Right atrium auricular region (tissue), 2 donors: ENCODE results near the gene BCORL1. TPM values are rescaled to one million over a fixed set of nuclear protein-coding genes. Genes with fewer than 3 reads are reported as not detected.

Experiments used
- DNase-seq: peaks from one replicate; pipeline ENCODE4 v3.0.0-alpha.2; 2019; ENCODE audit warnings: low spot score
- H3K27ac ChIP-seq, 2 donors: fragments of 200-600 bp; sonication (generic); 1 replicate in 1 of 2; 2 replicates in 1 of 2; pipeline ENCODE4 v1.5.1; 2016 to 2019
- H3K27me3 ChIP-seq, 2 donors: fragments of 200-600 bp; sonication (generic); one replicate each; pipeline versions ENCODE4 v1.5.1 to v1.6.0; 2017 to 2019
- H3K36me3 ChIP-seq: fragments of 200-600 bp; sonication (generic); one replicate; pipeline ENCODE4 v1.5.1; 2016
- H3K4me1 ChIP-seq, 2 donors: fragments of 200-600 bp; sonication (generic); one replicate each; pipeline versions ENCODE4 v1.5.1 to v1.6.0; 2017 to 2019
- H3K4me3 ChIP-seq, 2 donors: fragments of 200-600 bp; sonication (generic); 1 replicate in 1 of 2; 2 replicates in 1 of 2; pipeline ENCODE4 v1.5.1; 2017 to 2019; ENCODE audit warnings: mild to moderate bottlenecking in 1 of 2, moderate library complexity in 1 of 2
- H3K9me3 ChIP-seq, 2 donors: fragments of 200-600 bp; sonication (generic); one replicate each; pipeline ENCODE4 v1.5.1; 2019
- total RNA-seq, 2 donors: library from RNA; depleted of rRNA; stranded (reverse); fragments of >200 nt; gene quantifications; one replicate each; pipeline ENCODE4 v1.1.0, GENCODE V29; 2016
- TF ChIP-seq, protein P1 (sequence below), 2 donors: fragments of 200-600 bp; sonication (generic); IDR thresholded peaks; one replicate each; pipeline ENCODE4 v1.5.1; 2019; ENCODE audit warnings: antibody characterized with exemption in 2 of 2

The BCORL1 gene
- total RNA-seq, 2 donors from 2014 or later: 3.1 to 7.5 TPM

DNA sequence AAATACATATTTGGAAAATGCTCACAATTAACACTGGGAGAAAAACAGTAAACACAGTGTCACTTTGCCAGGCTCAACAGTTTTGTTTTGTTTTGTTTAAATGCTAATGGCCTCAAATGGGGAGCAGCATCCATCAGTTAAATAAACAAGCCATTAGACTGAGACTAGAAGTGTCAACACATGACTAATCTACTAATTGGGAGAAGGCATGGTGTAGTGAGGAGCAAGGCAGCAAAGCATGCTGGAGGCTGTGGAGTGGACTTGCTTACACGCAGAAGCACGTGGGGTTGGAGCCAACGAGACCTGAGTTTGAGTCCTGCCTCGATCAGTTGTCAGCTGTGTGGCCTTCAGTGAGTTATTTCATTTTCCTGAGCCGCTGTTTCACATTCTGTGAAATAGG is 47.5 kb upstream of the BCORL1 start:
- DNase-seq: no peak
- Histone ChIP-seq H3K36me3 (no peaks in the 10 kb centered on the region), H3K27me3 (no peaks in the 10 kb centered on the region), H3K4me3 (no peak overlapping the region), H3K27ac (no peak overlapping the region), H3K4me1 (no peaks in the 10 kb centered on the region), H3K9me3 (no peaks in the 10 kb centered on the region)
- TF ChIP-seq, protein P1, sequence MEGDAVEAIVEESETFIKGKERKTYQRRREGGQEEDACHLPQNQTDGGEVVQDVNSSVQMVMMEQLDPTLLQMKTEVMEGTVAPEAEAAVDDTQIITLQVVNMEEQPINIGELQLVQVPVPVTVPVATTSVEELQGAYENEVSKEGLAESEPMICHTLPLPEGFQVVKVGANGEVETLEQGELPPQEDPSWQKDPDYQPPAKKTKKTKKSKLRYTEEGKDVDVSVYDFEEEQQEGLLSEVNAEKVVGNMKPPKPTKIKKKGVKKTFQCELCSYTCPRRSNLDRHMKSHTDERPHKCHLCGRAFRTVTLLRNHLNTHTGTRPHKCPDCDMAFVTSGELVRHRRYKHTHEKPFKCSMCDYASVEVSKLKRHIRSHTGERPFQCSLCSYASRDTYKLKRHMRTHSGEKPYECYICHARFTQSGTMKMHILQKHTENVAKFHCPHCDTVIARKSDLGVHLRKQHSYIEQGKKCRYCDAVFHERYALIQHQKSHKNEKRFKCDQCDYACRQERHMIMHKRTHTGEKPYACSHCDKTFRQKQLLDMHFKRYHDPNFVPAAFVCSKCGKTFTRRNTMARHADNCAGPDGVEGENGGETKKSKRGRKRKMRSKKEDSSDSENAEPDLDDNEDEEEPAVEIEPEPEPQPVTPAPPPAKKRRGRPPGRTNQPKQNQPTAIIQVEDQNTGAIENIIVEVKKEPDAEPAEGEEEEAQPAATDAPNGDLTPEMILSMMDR (IDR thresholded peaks at IDR 0.05): no peak

DNA sequence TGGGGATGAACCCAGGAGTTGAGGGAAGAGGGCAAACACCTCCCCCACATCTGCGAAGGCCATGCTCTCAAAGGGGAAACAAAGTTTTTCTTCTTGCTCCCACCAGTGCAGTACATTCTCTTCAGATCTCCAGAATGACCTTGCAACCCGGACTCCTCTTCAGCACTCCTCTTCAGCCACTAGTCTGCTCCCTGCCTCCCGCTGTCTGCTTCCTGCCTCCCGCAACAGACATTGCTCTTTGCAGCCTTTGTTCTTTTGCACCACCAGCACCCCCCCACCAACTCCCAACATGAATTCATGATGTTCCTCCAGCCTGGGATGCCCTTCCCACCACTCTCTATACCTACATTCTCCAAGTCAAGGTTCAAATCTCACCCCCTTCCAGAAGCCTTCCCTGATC is 44.4 kb upstream of the BCORL1 start:
- Histone ChIP-seq H3K4me1 (no peaks in the 10 kb centered on the region), H3K27ac (no peak overlapping the region), H3K9me3 (no peaks in the 10 kb centered on the region), H3K4me3 (no peak overlapping the region), H3K27me3 (no peaks in the 10 kb centered on the region), H3K36me3 (no peaks in the 10 kb centered on the region)
- no peak for DNase-seq
- TF ChIP-seq, protein P1 (IDR thresholded peaks at IDR 0.05): no peak

DNA sequence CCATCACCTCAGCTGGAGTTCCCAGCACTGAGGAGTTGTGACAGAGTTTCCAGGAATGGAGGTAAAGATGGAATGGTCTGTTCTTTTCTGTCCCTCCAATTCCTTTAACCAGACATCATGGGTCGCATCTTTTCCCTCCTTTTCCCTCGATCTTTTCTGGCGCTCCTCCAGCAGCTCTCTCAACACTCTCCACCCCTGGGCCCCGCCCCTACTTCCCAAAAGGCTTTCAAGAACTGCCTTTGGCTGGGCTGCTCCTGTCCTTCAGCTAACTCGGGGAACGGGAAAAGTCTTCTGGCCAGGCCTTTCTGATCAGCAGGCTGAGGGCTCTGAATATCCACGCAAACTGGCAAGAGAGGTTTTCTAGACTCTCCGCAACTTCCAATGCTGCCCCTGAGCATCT is 42.4 kb upstream of the BCORL1 start:
- Histone ChIP-seq H3K4me1 (no peaks in the 10 kb centered on the region), H3K36me3 (no peaks in the 10 kb centered on the region), H3K4me3 (no peak overlapping the region), H3K27ac (no peak overlapping the region), H3K9me3 (no peaks in the 10 kb centered on the region), H3K27me3 (no peaks in the 10 kb centered on the region)
- TF ChIP-seq, protein P1 (IDR thresholded peaks at IDR 0.05): no peak
- no peak for DNase-seq

DNA sequence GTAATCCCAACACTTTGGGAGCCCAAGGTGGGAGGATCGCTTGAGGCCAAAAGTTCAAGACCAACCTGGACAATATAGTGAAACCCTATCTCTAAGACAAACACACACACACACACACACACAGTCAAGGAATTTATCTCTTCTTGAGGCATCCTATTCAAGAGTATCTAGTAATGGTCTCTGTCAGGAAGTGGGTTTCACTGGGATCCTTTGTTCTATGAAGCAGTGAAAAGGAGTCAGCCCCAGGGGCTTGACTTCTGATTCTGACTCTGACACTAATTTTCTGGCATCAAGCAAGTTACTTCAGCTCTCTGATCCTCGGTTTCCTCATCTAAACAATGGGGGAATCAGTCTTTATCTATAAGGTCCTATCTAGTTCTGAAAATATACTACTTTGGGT is 41.7 kb upstream of the BCORL1 start:
- DNase-seq: no peak
- Histone ChIP-seq H3K4me3 (no peak overlapping the region), H3K36me3 (no peaks in the 10 kb centered on the region), H3K27me3 (no peaks in the 10 kb centered on the region), H3K27ac (no peak overlapping the region), H3K4me1 (no peaks in the 10 kb centered on the region), H3K9me3 (no peaks in the 10 kb centered on the region)
- TF ChIP-seq, protein P1 (IDR thresholded peaks at IDR 0.05): no peak

DNA sequence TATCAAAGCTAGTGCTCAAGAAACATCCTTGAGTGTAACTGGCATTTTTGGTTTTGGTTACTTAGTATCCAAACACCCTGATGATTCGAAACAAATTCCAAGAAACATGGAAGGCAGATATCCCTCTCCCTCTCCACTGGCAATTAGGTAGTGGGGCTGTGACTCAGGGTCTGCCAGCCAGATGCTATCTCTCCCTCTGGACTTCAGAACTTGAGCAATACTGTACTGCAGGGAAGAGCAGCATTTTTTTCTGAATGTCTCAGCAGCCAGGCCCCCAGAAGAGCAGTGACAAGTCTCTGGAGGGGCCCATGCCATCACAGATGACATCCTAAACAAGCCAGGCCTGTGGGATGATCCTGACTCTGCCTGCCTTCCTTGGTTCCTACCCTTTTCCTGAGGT is 37.3 kb upstream of the BCORL1 start:
- H3K27me3 ChIP-seq: no peaks in the 10 kb centered on the region
- H3K4me3 ChIP-seq: no peak overlapping the region
- H3K27ac ChIP-seq: no peak overlapping the region
- H3K36me3 ChIP-seq: no peaks in the 10 kb centered on the region
- no peaks in the 10 kb centered on the region for H3K4me1 ChIP-seq
- TF ChIP-seq, protein P1 (IDR thresholded peaks at IDR 0.05): no peak
- no peak for DNase-seq
- H3K9me3 ChIP-seq: no peaks in the 10 kb centered on the region

DNA sequence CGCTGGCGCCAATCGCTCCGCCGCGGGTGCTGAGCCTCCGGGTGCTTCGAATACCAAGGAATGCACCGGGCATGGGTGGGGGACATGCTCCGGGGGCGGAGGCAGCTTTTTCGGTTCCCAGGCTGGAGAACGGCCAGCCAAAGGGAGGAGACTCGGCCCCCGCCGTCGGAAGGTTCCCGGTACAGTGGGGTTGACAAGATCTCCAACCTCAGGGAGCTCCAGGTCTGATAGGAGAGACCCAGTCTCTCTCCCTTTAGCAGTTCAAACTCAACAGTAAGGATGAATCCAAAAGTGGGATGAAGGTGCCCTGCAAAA is 29.1 kb upstream of the BCORL1 start:
- no peaks in the 10 kb centered on the region for H3K27me3 ChIP-seq
- H3K9me3 ChIP-seq: no peaks in the 10 kb centered on the region
- no peak for DNase-seq
- H3K36me3 ChIP-seq: no peaks in the 10 kb centered on the region
- TF ChIP-seq, protein P1 (IDR thresholded peaks at IDR 0.05): no peak
- peak overlapping the region in 1 of 2 donors; percentile 45 for H3K4me3 ChIP-seq
- H3K27ac ChIP-seq: no peak overlapping the region
- peaks cover 0 to 16% of the 10 kb centered on the region in 2 donors for H3K4me1 ChIP-seq
